ENCODE data around the gene LRRK1. TPM values are rescaled to one million over a fixed set of nuclear protein-coding genes. Genes with fewer than 3 reads are reported as not detected.

LRRK1 gene
- total RNA-seq, 1 donor from 2014 or later = 6.6 TPM

GRCh38 chr15:100980410-100981046 lies 61.4 kb downstream of the LRRK1 start:
- Histone ChIP-seq H3K4me3 (ENCODE audit: low read depth, low read length) (no peak overlapping the region), H3K36me3 (ENCODE audit: control insufficient read depth, insufficient read depth, low read length) (no peaks in the 10 kb centered on the region), H3K27me3 (ENCODE audit: control insufficient read depth, insufficient read depth, low read length) (no peaks in the 10 kb centered on the region)
- no peak for TF ChIP-seq CTCF (IDR thresholded peaks at IDR 0.05; ENCODE audit: insufficient read depth, low read length, poor library complexity, severe bottlenecking)
- DNase-seq (ENCODE audit: low read depth) = no peak

- no peaks in the 10 kb centered on the region for H3K27me3 ChIP-seq (ENCODE audit: control insufficient read depth, insufficient read depth, low read length)
Measured at GRCh38 chr15:100981086-100981485, 61.9 kb downstream of the LRRK1 start.

GRCh38 chr15:100983221-100983620 lies 64.1 kb downstream of the LRRK1 start:
- TF ChIP-seq CTCF (IDR thresholded peaks at IDR 0.05; ENCODE audit: insufficient read depth, low read length, poor library complexity, severe bottlenecking) = no peak
- no peak overlapping the region for H3K4me3 ChIP-seq (ENCODE audit: low read depth, low read length)
- H3K27me3 ChIP-seq (ENCODE audit: control insufficient read depth, insufficient read depth, low read length) = no peaks in the 10 kb centered on the region
- no peak for DNase-seq (ENCODE audit: low read depth)
- no peaks in the 10 kb centered on the region for H3K36me3 ChIP-seq (ENCODE audit: control insufficient read depth, insufficient read depth, low read length)

More at GRCh38 chr15:100981086-100981485, 61.9 kb downstream of the LRRK1 start:
- H3K36me3 ChIP-seq (ENCODE audit: control insufficient read depth, insufficient read depth, low read length) = no peaks in the 10 kb centered on the region
- no peak for TF ChIP-seq CTCF (IDR thresholded peaks at IDR 0.05; ENCODE audit: insufficient read depth, low read length, poor library complexity, severe bottlenecking)
- H3K4me3 ChIP-seq (ENCODE audit: low read depth, low read length) = no peak overlapping the region
- no peak for DNase-seq (ENCODE audit: low read depth)

GRCh38 chr15:100985401-100985800 lies 66.2 kb downstream of the LRRK1 start:
- H3K27me3 ChIP-seq (ENCODE audit: control insufficient read depth, insufficient read depth, low read length) = no peaks in the 10 kb centered on the region
- H3K4me3 ChIP-seq (ENCODE audit: low read depth, low read length) = no peak overlapping the region
- TF ChIP-seq CTCF (IDR thresholded peaks at IDR 0.05; ENCODE audit: insufficient read depth, low read length, poor library complexity, severe bottlenecking) = no peak
- DNase-seq (ENCODE audit: low read depth) = no peak
- no peaks in the 10 kb centered on the region for H3K36me3 ChIP-seq (ENCODE audit: control insufficient read depth, insufficient read depth, low read length)

GRCh38 chr15:100986158-100986896 lies 67.2 kb downstream of the LRRK1 start:
- no peaks in the 10 kb centered on the region for H3K36me3 ChIP-seq (ENCODE audit: control insufficient read depth, insufficient read depth, low read length)
- no peak overlapping the region for H3K4me3 ChIP-seq (ENCODE audit: low read depth, low read length)
- no peaks in the 10 kb centered on the region for H3K27me3 ChIP-seq (ENCODE audit: control insufficient read depth, insufficient read depth, low read length)
- TF ChIP-seq CTCF (IDR thresholded peaks at IDR 0.05; ENCODE audit: insufficient read depth, low read length, poor library complexity, severe bottlenecking) = no peak
- no peak for DNase-seq (ENCODE audit: low read depth)

Measured in kidney epithelial cell (primary cell).